ENCODE measurements around the gene TBL1X.

The TBL1X gene

GRCh38 chrX:9525511-9526248 lies 60.8 kb downstream of the TBL1X start:
- TF ChIP-seq CTCF (IDR thresholded peaks at IDR 0.05; ENCODE audit: low read depth, low read length), result no peak
- no peak overlapping the region for H3K4me3 ChIP-seq (ENCODE audit: low read depth, low read length)

GRCh38 chrX:9526965-9527364 lies 62.1 kb downstream of the TBL1X start:
- H3K4me3 ChIP-seq (ENCODE audit: low read depth, low read length), result no peak overlapping the region
- no peak for TF ChIP-seq CTCF (IDR thresholded peaks at IDR 0.05; ENCODE audit: low read depth, low read length)

- no peak for TF ChIP-seq CTCF (IDR thresholded peaks at IDR 0.05; ENCODE audit: low read depth, low read length)
- no peak overlapping the region for H3K4me3 ChIP-seq (ENCODE audit: low read depth, low read length)
These were observed 63.6 kb downstream of the TBL1X start for GRCh38 chrX:9528498-9528897.

GRCh38 chrX:9529223-9529622 lies 64.4 kb downstream of the TBL1X start:
- H3K4me3 ChIP-seq (ENCODE audit: low read depth, low read length), result no peak overlapping the region
- no peak for TF ChIP-seq CTCF (IDR thresholded peaks at IDR 0.05; ENCODE audit: low read depth, low read length)

GRCh38 chrX:9530848-9531274 lies 66.0 kb downstream of the TBL1X start:
- TF ChIP-seq CTCF (IDR thresholded peaks at IDR 0.05; ENCODE audit: low read depth, low read length), result no peak
- H3K4me3 ChIP-seq (ENCODE audit: low read depth, low read length), result no peak overlapping the region

- H3K4me3 ChIP-seq (ENCODE audit: low read depth, low read length), result no peak overlapping the region
- no peak for TF ChIP-seq CTCF (IDR thresholded peaks at IDR 0.05; ENCODE audit: low read depth, low read length)
These were observed 67.5 kb downstream of the TBL1X start for GRCh38 chrX:9532349-9532748.

- TF ChIP-seq CTCF (IDR thresholded peaks at IDR 0.05; ENCODE audit: low read depth, low read length), result no peak
- H3K4me3 ChIP-seq (ENCODE audit: low read depth, low read length), result no peak overlapping the region
These were observed 68.8 kb downstream of the TBL1X start for GRCh38 chrX:9533611-9534010.

Data from WI38 (cell line).